ENCODE measurements around the gene PCSK2. TPM values are rescaled to one million over a fixed set of nuclear protein-coding genes. Genes with fewer than 3 reads are reported as not detected.

The PCSK2 gene
- total RNA-seq, 1 experiment from 2014 or later, result not detected

GRCh38 chr20:17273717-17274116 is 46.9 kb downstream of the PCSK2 start:
- peaks cover 14% of the 10 kb centered on the region for H3K27me3 Mint-ChIP-seq (ENCODE audit: insufficient read depth, unreplicated experiment)
- Histone ChIP-seq H3K9me3 (no peaks in the 10 kb centered on the region), H3K36me3 (ENCODE audit: control insufficient read depth, insufficient read depth, low read length) (no peaks in the 10 kb centered on the region), H3K4me3 (ENCODE audit: low read depth, low read length) (no peak overlapping the region), H3K27me3 (replicated peaks; ENCODE audit: control insufficient read depth, insufficient read depth, low read length) (no peaks in the 10 kb centered on the region), H3K4me1 (no peaks in the 10 kb centered on the region)
- intact Hi-C loops (cut with micrococcal nuclease; ENCODE audit: unreplicated experiment), result no loop called here
- TF ChIP-seq CTCF (IDR thresholded peaks at IDR 0.05; ENCODE audit: insufficient read depth in 1 of 2, low read depth in 1 of 2, low read length in 1 of 2, severe bottlenecking in 1 of 2, unreplicated experiment in 1 of 2), result no peak
- DNase-seq, result no peak
- BruUV-seq (replicated peaks), result no TSS peak
- H3K36me3 Mint-ChIP-seq (ENCODE audit: insufficient read depth, unreplicated experiment), result no peaks in the 10 kb centered on the region
- H3K27ac Mint-ChIP-seq (ENCODE audit: unreplicated experiment), result no peak overlapping the region
- CTCF ChIA-PET, result no interaction called here
- no peak overlapping the region for H3K4me3 Mint-ChIP-seq (ENCODE audit: unreplicated experiment)
- no peaks in the 10 kb centered on the region for H3K9me3 Mint-ChIP-seq (ENCODE audit: unreplicated experiment)
- POLR2A ChIA-PET, result no interaction called here
- no peaks in the 10 kb centered on the region for H3K4me1 Mint-ChIP-seq (ENCODE audit: low read depth, unreplicated experiment)

- Mint-ChIP-seq H3K27me3 (ENCODE audit: insufficient read depth, unreplicated experiment) (peaks cover 13% of the 10 kb centered on the region), H3K4me3 (ENCODE audit: unreplicated experiment) (no peak overlapping the region), H3K27ac (ENCODE audit: unreplicated experiment) (no peak overlapping the region), H3K9me3 (ENCODE audit: unreplicated experiment) (no peaks in the 10 kb centered on the region), H3K36me3 (ENCODE audit: insufficient read depth, unreplicated experiment) (no peaks in the 10 kb centered on the region), H3K4me1 (ENCODE audit: low read depth, unreplicated experiment) (no peaks in the 10 kb centered on the region)
- no peak overlapping the region for H3K4me3 ChIP-seq (ENCODE audit: low read depth, low read length)
- no TSS peak for BruUV-seq (replicated peaks)
- H3K36me3 ChIP-seq (ENCODE audit: control insufficient read depth, insufficient read depth, low read length), result no peaks in the 10 kb centered on the region
- ChIA-PET POLR2A (no interaction called here), CTCF (no interaction called here)
- no peak for TF ChIP-seq CTCF (IDR thresholded peaks at IDR 0.05; ENCODE audit: insufficient read depth in 1 of 2, low read depth in 1 of 2, low read length in 1 of 2, severe bottlenecking in 1 of 2, unreplicated experiment in 1 of 2)
- H3K9me3 ChIP-seq, result no peaks in the 10 kb centered on the region
- no peak for DNase-seq
- intact Hi-C loops (cut with micrococcal nuclease; ENCODE audit: unreplicated experiment), result no loop called here
- no peaks in the 10 kb centered on the region for H3K4me1 ChIP-seq
- H3K27me3 ChIP-seq (replicated peaks; ENCODE audit: control insufficient read depth, insufficient read depth, low read length), result no peaks in the 10 kb centered on the region
Observed at GRCh38 chr20:17276101-17276500, 49.3 kb downstream of the PCSK2 start.

GRCh38 chr20:17281478-17281877 is 54.6 kb downstream of the PCSK2 start:
- no peak overlapping the region for H3K27ac Mint-ChIP-seq (ENCODE audit: unreplicated experiment)
- ChIA-PET CTCF (no interaction called here), POLR2A (no interaction called here)
- peak; percentile 50 for DNase-seq
- no peak overlapping the region for H3K4me3 ChIP-seq (ENCODE audit: low read depth, low read length)
- peaks cover 12% of the 10 kb centered on the region for H3K27me3 Mint-ChIP-seq (ENCODE audit: insufficient read depth, unreplicated experiment)
- H3K9me3 ChIP-seq, result no peaks in the 10 kb centered on the region
- no TSS peak for BruUV-seq (replicated peaks)
- H3K36me3 Mint-ChIP-seq (ENCODE audit: insufficient read depth, unreplicated experiment), result no peaks in the 10 kb centered on the region
- H3K27me3 ChIP-seq (replicated peaks; ENCODE audit: control insufficient read depth, insufficient read depth, low read length), result peaks cover 2% of the 10 kb centered on the region; the same call in 1 of the 2 replicates
- peak; percentile 37 to 39 for TF ChIP-seq CTCF (IDR thresholded peaks at IDR 0.05; ENCODE audit: insufficient read depth in 1 of 2, low read depth in 1 of 2, low read length in 1 of 2, severe bottlenecking in 1 of 2, unreplicated experiment in 1 of 2)
- intact Hi-C loops (cut with micrococcal nuclease; ENCODE audit: unreplicated experiment), result loop anchor here (1.0 kb wide), 1 partner anchor 477 kb away; no protein-coding TSS in a partner anchor
- H3K4me1 ChIP-seq, result no peaks in the 10 kb centered on the region
- H3K4me1 Mint-ChIP-seq (ENCODE audit: low read depth, unreplicated experiment), result no peaks in the 10 kb centered on the region
- H3K4me3 Mint-ChIP-seq (ENCODE audit: unreplicated experiment), result no peak overlapping the region
- H3K9me3 Mint-ChIP-seq (ENCODE audit: unreplicated experiment), result no peaks in the 10 kb centered on the region
- no peaks in the 10 kb centered on the region for H3K36me3 ChIP-seq (ENCODE audit: control insufficient read depth, insufficient read depth, low read length)
